ENCODE data around the gene SMC1B. TPM values are rescaled to one million over a fixed set of nuclear protein-coding genes. Genes with fewer than 3 reads are reported as not detected.
"Not testable (repeated sequence)": the region's sequence is repeated elsewhere in the genome, so short reads cannot be mapped to it uniquely, and the experiment has no call there.

SMC1B gene
- total and polyA plus RNA-seq, 4 donors: 0.02 to 0.05 TPM; not detected in 2

DNA sequence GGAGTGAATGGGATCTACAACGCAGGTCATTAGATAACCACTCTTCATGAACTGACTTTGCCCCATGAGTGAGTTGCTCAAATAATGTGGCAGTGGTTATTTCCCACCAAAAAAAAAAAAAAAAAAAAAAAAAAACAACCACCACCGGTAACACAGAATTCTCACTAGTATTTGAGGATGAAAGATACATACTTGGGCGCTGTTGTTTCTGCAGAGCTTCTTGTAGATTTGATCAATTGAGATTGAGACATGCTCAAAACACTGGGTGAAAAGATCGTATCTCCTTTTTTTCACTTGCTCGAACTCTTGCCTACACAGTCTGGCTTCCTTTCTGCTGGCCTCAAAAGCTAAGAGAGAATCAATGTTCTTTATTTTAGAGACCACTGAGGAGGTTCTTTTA lies 59.6 kb downstream of the SMC1B start:
- H3K9me3 ChIP-seq (ENCODE audit: control insufficient read depth in 4 of 4, low read length in 3 of 4): no peaks in the 10 kb centered on the region
- H3K9ac ChIP-seq (ENCODE audit: low read depth in 1 of 2, low read length in 2 of 2): no peak overlapping the region
- TF ChIP-seq GABPA (IDR thresholded peaks at IDR 0.05 in 1 of 2, conservative IDR thresholded peaks at IDR 0.05 in 1 of 2) (no peak), JUND (IDR thresholded peaks at IDR 0.05) (no peak), RAD21 (IDR thresholded peaks at IDR 0.05) (no peak), HNF4G (IDR thresholded peaks at IDR 0.05) (no peak), HNF4A (conservative IDR thresholded peaks at IDR 0.05) (no peak), FOXA1 (IDR thresholded peaks at IDR 0.05) (no peak), NR2F2 (IDR thresholded peaks at IDR 0.05) (no peak), TAF1 (conservative IDR thresholded peaks at IDR 0.05) (no peak), ATF3 (IDR thresholded peaks at IDR 0.05) (no peak), FOXA2 (IDR thresholded peaks at IDR 0.05) (no peak), EGR1 (IDR thresholded peaks at IDR 0.05; ENCODE audit: low read depth in 2 of 2) (no peak), SP1 (IDR thresholded peaks at IDR 0.05) (no peak), MAX (IDR thresholded peaks at IDR 0.05) (no peak), RXRA (IDR thresholded peaks at IDR 0.05) (no peak), YY1 (IDR thresholded peaks at IDR 0.05) (no peak)
- TF ChIP-seq, protein P1, sequence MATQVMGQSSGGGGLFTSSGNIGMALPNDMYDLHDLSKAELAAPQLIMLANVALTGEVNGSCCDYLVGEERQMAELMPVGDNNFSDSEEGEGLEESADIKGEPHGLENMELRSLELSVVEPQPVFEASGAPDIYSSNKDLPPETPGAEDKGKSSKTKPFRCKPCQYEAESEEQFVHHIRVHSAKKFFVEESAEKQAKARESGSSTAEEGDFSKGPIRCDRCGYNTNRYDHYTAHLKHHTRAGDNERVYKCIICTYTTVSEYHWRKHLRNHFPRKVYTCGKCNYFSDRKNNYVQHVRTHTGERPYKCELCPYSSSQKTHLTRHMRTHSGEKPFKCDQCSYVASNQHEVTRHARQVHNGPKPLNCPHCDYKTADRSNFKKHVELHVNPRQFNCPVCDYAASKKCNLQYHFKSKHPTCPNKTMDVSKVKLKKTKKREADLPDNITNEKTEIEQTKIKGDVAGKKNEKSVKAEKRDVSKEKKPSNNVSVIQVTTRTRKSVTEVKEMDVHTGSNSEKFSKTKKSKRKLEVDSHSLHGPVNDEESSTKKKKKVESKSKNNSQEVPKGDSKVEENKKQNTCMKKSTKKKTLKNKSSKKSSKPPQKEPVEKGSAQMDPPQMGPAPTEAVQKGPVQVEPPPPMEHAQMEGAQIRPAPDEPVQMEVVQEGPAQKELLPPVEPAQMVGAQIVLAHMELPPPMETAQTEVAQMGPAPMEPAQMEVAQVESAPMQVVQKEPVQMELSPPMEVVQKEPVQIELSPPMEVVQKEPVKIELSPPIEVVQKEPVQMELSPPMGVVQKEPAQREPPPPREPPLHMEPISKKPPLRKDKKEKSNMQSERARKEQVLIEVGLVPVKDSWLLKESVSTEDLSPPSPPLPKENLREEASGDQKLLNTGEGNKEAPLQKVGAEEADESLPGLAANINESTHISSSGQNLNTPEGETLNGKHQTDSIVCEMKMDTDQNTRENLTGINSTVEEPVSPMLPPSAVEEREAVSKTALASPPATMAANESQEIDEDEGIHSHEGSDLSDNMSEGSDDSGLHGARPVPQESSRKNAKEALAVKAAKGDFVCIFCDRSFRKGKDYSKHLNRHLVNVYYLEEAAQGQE (IDR thresholded peaks at IDR 0.05): no peak
- TF ChIP-seq, protein P2, sequence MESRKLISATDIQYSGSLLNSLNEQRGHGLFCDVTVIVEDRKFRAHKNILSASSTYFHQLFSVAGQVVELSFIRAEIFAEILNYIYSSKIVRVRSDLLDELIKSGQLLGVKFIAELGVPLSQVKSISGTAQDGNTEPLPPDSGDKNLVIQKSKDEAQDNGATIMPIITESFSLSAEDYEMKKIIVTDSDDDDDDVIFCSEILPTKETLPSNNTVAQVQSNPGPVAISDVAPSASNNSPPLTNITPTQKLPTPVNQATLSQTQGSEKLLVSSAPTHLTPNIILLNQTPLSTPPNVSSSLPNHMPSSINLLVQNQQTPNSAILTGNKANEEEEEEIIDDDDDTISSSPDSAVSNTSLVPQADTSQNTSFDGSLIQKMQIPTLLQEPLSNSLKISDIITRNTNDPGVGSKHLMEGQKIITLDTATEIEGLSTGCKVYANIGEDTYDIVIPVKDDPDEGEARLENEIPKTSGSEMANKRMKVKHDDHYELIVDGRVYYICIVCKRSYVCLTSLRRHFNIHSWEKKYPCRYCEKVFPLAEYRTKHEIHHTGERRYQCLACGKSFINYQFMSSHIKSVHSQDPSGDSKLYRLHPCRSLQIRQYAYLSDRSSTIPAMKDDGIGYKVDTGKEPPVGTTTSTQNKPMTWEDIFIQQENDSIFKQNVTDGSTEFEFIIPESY (IDR thresholded peaks at IDR 0.05): no peak
- TF ChIP-seq, protein P3, sequence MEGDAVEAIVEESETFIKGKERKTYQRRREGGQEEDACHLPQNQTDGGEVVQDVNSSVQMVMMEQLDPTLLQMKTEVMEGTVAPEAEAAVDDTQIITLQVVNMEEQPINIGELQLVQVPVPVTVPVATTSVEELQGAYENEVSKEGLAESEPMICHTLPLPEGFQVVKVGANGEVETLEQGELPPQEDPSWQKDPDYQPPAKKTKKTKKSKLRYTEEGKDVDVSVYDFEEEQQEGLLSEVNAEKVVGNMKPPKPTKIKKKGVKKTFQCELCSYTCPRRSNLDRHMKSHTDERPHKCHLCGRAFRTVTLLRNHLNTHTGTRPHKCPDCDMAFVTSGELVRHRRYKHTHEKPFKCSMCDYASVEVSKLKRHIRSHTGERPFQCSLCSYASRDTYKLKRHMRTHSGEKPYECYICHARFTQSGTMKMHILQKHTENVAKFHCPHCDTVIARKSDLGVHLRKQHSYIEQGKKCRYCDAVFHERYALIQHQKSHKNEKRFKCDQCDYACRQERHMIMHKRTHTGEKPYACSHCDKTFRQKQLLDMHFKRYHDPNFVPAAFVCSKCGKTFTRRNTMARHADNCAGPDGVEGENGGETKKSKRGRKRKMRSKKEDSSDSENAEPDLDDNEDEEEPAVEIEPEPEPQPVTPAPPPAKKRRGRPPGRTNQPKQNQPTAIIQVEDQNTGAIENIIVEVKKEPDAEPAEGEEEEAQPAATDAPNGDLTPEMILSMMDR (IDR thresholded peaks at IDR 0.05; ENCODE audit: low read depth, low read length, missing input control): no peak
- DNase-seq (ENCODE audit: low spot score): no peak
- H3K27ac ChIP-seq (ENCODE audit: low read depth in 1 of 2, low read length in 2 of 2): no peak overlapping the region
- H3K27me3 ChIP-seq (ENCODE audit: control insufficient read depth in 4 of 4, insufficient read depth in 4 of 4, low read length in 3 of 4): no peaks in the 10 kb centered on the region
- no peaks in the 10 kb centered on the region for H3K4me1 ChIP-seq (ENCODE audit: control insufficient read depth in 4 of 4, insufficient read depth in 4 of 4, low read length in 3 of 4)
- H3K36me3 ChIP-seq (ENCODE audit: control insufficient read depth in 4 of 4, insufficient read depth in 3 of 4, low read depth in 1 of 4, low read length in 3 of 4): no peaks in the 10 kb centered on the region
- WGBS: 93% methylated on average over 5 of the region's 5 CpGs
- no peak overlapping the region for H3K4me3 ChIP-seq (ENCODE audit: low read depth in 1 of 3, low read length in 3 of 3)

DNA sequence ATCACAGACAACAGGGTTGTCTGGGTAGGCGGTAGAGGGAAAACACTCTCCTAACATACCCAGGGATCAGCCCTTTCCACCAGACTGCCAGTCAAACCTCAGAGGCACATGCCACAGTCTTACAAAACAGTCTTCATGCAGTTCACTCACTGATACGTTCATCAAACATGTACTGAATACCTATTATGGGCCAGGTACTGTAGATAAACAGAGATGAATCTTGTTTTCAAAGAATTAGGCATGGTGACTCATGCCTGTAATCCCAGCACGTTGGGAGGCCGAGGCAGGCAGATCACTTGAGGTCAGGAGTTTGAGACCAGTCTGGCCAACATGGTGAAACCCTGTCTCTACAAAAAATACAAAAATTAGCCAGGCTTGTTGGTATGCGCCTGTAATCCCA lies 60.6 kb downstream of the SMC1B start:
- not testable (repeated sequence) for H3K4me3 ChIP-seq (ENCODE audit: low read depth in 1 of 3, low read length in 3 of 3); H3K27me3 ChIP-seq (ENCODE audit: control insufficient read depth in 4 of 4, insufficient read depth in 4 of 4, low read length in 3 of 4); DNase-seq (ENCODE audit: low spot score); H3K4me1 ChIP-seq (ENCODE audit: control insufficient read depth in 4 of 4, insufficient read depth in 4 of 4, low read length in 3 of 4); H3K9ac ChIP-seq (ENCODE audit: low read depth in 1 of 2, low read length in 2 of 2); H3K27ac ChIP-seq (ENCODE audit: low read depth in 1 of 2, low read length in 2 of 2); H3K9me3 ChIP-seq (ENCODE audit: control insufficient read depth in 4 of 4, low read length in 3 of 4); H3K36me3 ChIP-seq (ENCODE audit: control insufficient read depth in 4 of 4, insufficient read depth in 3 of 4, low read depth in 1 of 4, low read length in 3 of 4)
- WGBS: 95% methylated on average over 5 of the region's 5 CpGs
